Subcutaneous adipose tissue (tissue), 4 donors: ENCODE results near the gene OR52N4. TPM values are rescaled to one million over a fixed set of nuclear protein-coding genes. Genes with fewer than 3 reads are reported as not detected.

ENCODE experiments used
- total RNA-seq, 4 donors: library from RNA; depleted of rRNA; stranded (reverse); fragments of >200 nt; gene quantifications; one replicate each; pipeline ENCODE4 v1.1.0, GENCODE V29; 2016
- TF ChIP-seq, protein P1 (sequence below): fragments of 450-650 bp; IDR thresholded peaks from one replicate; pipeline ENCODE4 v1.5.1; 2016; ENCODE audit warnings: low read depth, mild to moderate bottlenecking, control low read depth, antibody characterized with exemption, moderate library complexity

The OR52N4 gene
- total RNA-seq, 4 donors from 2014 or later, result not detected

DNA sequence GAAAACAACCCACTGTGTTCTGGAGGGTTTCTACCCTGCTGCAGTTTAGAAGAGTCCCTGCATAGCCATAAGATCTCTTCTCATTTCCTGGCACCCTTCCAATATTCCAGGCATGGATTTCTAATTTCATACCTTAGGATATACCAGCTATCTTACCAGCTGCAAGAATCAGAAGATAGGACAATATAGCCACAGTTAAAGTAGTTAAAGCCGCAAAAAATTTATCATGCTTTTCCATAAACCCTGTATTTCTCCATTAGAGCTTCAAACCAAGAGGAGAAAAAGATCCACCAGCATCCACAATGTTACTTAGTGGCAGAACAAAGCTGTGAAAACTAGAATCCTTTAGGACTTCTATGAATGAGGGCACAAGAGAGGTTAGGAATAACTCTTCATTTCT is 26.4 kb upstream of the OR52N4 start:
- TF ChIP-seq, protein P1, sequence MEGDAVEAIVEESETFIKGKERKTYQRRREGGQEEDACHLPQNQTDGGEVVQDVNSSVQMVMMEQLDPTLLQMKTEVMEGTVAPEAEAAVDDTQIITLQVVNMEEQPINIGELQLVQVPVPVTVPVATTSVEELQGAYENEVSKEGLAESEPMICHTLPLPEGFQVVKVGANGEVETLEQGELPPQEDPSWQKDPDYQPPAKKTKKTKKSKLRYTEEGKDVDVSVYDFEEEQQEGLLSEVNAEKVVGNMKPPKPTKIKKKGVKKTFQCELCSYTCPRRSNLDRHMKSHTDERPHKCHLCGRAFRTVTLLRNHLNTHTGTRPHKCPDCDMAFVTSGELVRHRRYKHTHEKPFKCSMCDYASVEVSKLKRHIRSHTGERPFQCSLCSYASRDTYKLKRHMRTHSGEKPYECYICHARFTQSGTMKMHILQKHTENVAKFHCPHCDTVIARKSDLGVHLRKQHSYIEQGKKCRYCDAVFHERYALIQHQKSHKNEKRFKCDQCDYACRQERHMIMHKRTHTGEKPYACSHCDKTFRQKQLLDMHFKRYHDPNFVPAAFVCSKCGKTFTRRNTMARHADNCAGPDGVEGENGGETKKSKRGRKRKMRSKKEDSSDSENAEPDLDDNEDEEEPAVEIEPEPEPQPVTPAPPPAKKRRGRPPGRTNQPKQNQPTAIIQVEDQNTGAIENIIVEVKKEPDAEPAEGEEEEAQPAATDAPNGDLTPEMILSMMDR, result no peak

DNA sequence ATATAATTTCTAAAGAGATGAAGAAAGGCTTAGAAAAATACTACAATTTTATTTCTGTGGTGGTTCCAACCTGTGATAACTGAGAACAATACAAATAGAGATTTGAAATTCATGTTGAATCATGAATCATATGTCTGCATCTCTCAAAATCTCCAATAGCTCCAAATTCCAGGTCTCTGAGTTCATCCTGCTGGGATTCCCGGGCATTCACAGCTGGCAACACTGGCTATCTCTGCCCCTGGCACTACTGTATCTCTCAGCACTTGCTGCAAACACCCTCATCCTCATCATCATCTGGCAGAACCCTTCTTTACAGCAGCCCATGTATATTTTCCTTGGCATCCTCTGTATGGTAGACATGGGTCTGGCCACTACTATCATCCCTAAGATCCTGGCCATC is 17.6 kb upstream of the OR52N4 start, which contains the start of gene OR56B1:
OR56B1 (plus strand) TSS at position 53 of the 400 bp plus-strand sequence; CDS start at position 122, 69 bp downstream.
- TF ChIP-seq, protein P1, result no peak

DNA sequence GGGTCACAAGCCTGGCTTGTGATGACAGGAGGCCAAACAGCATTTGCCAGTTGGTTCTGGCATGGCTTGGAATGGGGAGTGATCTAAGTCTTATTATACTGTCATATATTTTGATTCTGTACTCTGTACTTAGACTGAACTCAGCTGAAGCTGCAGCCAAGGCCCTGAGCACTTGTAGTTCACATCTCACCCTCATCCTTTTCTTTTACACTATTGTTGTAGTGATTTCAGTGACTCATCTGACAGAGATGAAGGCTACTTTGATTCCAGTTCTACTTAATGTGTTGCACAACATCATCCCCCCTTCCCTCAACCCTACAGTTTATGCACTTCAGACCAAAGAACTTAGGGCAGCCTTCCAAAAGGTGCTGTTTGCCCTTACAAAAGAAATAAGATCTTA is 17.0 kb upstream of the OR52N4 start:
- TF ChIP-seq, protein P1, result no peak

DNA sequence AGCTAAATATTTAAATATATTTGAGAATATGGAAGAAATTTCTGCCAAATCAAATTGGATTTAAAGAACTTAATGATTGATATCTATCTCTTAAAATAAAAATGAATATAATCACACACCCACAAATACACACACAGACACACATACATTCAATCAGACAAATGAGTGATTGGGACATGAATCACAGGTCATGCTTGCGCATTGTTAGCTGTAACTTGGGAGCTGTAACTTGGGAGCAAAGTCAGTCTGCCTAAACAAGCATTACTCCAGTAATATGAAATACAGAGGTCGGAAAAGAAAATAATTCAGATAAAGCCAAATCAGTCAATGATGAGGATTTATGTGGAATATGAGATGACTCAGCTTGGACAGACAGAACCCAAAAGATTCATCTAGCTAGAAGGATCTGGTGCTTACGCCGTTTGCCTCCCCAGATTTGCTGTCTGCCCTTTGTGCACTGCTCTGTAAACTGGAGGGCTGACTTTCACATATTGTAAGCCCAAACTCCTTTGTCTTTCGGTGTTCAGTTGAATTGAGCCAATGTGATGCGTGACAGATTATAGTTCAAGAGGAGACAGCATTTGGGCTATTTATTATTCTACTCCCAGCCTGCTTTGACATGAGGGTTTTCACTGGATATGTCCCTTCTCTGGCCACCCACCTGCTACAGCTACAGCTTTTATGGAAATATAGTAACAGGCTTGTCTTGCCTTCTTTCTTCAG is 16.2 kb upstream of the OR52N4 start:
- TF ChIP-seq, protein P1, result no peak

DNA sequence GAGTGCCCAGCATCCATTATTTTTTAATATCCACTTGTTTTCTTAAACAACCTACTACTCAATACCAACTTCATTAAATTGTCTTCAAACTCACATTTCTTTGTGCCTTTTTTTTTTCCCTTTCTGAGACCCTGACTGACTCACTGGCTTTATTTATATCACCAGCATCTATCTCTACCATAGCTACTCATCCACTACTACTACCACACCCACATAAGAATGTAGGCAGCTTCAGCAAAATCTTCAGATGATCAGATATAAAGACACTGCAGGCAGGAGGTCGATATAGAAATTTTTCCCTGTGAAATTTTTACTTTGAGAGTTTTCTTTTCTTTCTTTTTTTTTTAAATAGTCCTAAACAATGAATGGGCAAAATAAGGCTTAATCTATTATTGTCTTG is 15.6 kb upstream of the OR52N4 start:
- TF ChIP-seq, protein P1, result no peak

DNA sequence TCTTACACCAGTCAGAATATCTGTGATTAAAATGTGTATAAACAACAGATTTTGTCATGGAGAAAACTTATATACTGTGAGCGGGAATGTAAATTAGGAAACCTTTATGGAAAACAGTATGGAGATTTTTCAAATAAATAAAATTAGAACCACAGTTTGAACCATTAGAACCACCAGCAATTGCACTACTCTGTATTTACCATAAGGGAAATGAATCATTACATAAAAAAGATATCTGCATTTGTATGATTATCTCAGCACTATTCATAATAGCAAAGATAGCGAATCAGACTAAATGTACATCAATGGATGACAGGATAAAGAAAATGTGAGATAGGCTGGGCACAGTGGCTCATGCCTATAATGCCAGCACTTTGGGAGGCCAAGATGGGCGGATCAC is 7.4 kb upstream of the OR52N4 start:
- TF ChIP-seq, protein P1, result no peak

DNA sequence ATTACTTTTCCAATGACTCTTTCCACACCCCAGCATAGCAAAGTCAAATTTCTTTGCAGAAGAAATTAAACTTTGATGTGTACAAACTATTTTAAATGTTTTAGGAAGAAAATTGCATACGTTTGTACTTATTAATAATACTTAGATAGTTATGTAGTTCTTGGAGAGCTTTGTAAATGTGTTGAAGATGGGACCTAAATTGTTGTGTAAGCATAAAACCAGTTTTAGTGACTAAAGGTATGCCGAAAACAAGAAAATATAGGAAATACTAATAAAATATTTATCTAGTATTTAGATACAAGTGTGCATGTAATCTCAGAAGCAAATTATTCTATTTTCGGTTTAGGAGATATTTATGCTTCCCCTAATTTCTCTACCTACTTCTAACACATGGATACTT is 4.2 kb upstream of the OR52N4 start:
- TF ChIP-seq, protein P1, result no peak
